ENCODE data around the gene CPD. TPM values are rescaled to one million over a fixed set of nuclear protein-coding genes. Genes with fewer than 3 reads are reported as not detected.
A peak's percentile ranks its signal among the peaks of the same experiment; 100 is the strongest.

The CPD gene
- total RNA-seq, 3 donors from 2014 or later (not counting 1 experiment from before 2014, with no cell fraction given), result 67.3 to 94.5 (median 85.9) TPM

GRCh38 chr17:30358055-30358760, 20.5 kb upstream of the CPD start:
- Mint-ChIP-seq H3K36me3 (peaks cover 8% of the 10 kb centered on the region), H3K27me3 (ENCODE audit: low read depth in 2 of 2) (no peaks in the 10 kb centered on the region), H3K9me3 (peaks cover 3% of the 10 kb centered on the region in 2 donors), H3K4me3 (no peak overlapping the region), H3K27ac (no peak overlapping the region), H3K4me1 (peaks cover 8 to 17% of the 10 kb centered on the region in 2 donors)
- H3K36me3 ChIP-seq (ENCODE audit: control insufficient read depth, insufficient read depth, low read length), result no peaks in the 10 kb centered on the region
- DNase-seq (no peak), ATAC-seq (no peak)
- peaks cover 3% of the 10 kb centered on the region for H3K9me3 ChIP-seq (ENCODE audit: control insufficient read depth, insufficient read depth, low read length)
- intact Hi-C loops (cut with micrococcal nuclease), result no loop called here
- no peak overlapping the region for H3K27ac ChIP-seq (ENCODE audit: low read length)
- WGBS (ENCODE audit: insufficient coverage), result 87% methylated on average over 3 of the region's 5 CpGs
- TF ChIP-seq CTCF (IDR thresholded peaks at IDR 0.05), result no peak
- H3K4me1 ChIP-seq (ENCODE audit: control insufficient read depth, insufficient read depth, low read length), result peaks cover 10% of the 10 kb centered on the region
- H3K27me3 ChIP-seq (ENCODE audit: control insufficient read depth, insufficient read depth, low read length), result no peaks in the 10 kb centered on the region
- no peak overlapping the region for H3K4me3 ChIP-seq (ENCODE audit: low read length)

GRCh38 chr17:30360086-30360808, 18.5 kb upstream of the CPD start:
- Mint-ChIP-seq H3K4me3 (no peak overlapping the region), H3K27me3 (ENCODE audit: low read depth in 2 of 2) (no peaks in the 10 kb centered on the region), H3K36me3 (peaks cover 8% of the 10 kb centered on the region), H3K9me3 (peaks cover 3% of the 10 kb centered on the region in 2 donors), H3K4me1 (peaks cover 22 to 25% of the 10 kb centered on the region in 2 donors), H3K27ac (no peak overlapping the region)
- no peak for ATAC-seq
- Histone ChIP-seq H3K4me3 (ENCODE audit: low read length) (no peak overlapping the region), H3K4me1 (ENCODE audit: control insufficient read depth, insufficient read depth, low read length) (peaks cover 28% of the 10 kb centered on the region), H3K9me3 (ENCODE audit: control insufficient read depth, insufficient read depth, low read length) (peaks cover 3% of the 10 kb centered on the region), H3K27ac (ENCODE audit: low read length) (no peak overlapping the region), H3K27me3 (ENCODE audit: control insufficient read depth, insufficient read depth, low read length) (no peaks in the 10 kb centered on the region), H3K36me3 (ENCODE audit: control insufficient read depth, insufficient read depth, low read length) (no peaks in the 10 kb centered on the region)
- TF ChIP-seq CTCF (IDR thresholded peaks at IDR 0.05), result no peak
- WGBS (ENCODE audit: insufficient coverage), result 79% methylated on average over 8 of the region's 8 CpGs
- intact Hi-C loops (cut with micrococcal nuclease), result loop anchor here (10.0 kb wide), 1 partner anchor 145 kb away; no protein-coding TSS in a partner anchor
- no peak for DNase-seq

DNA sequence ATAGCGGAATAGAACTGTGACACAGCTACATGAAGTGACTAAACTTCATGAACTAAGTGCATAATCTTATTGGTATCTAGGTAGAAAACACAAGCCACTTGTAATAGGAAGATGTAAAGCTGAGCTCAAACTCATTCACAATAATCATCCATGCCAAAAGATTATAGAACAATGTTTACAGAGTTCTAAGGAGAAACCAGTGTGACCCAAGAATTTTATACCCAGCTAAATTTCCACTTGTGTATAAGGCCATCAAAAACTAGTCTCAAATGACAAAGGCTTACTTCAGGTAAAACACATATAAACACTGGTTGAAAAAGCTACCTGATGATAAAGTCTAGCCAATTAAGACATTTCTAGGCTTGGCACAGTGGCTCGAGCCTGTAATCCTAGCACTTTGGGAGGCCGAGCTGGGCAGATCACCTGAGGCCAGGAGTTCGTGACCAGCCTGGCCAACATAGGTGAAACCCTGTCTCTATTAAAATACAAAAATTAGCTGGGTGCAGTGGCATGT, 16.9 kb upstream of the CPD start:
- intact Hi-C loops (cut with micrococcal nuclease), result loop anchor here (10.0 kb wide), 1 partner anchor 147 kb away; no protein-coding TSS in a partner anchor
- H3K4me3 ChIP-seq (ENCODE audit: low read length), result no peak overlapping the region
- H3K9me3 ChIP-seq (ENCODE audit: control insufficient read depth, insufficient read depth, low read length), result peaks cover 3% of the 10 kb centered on the region
- no peaks in the 10 kb centered on the region for H3K27me3 ChIP-seq (ENCODE audit: control insufficient read depth, insufficient read depth, low read length)
- DNase-seq (no peak), ATAC-seq (no peak)
- Mint-ChIP-seq H3K4me1 (peaks cover 37% of the 10 kb centered on the region in 2 donors), H3K4me3 (no peak overlapping the region), H3K27me3 (ENCODE audit: low read depth in 2 of 2) (no peaks in the 10 kb centered on the region), H3K27ac (peak overlapping the region in 1 of 2 donors; percentile 75), H3K9me3 (peaks cover 3% of the 10 kb centered on the region in 2 donors), H3K36me3 (peaks cover 8% of the 10 kb centered on the region)
- no peak for TF ChIP-seq CTCF (IDR thresholded peaks at IDR 0.05)
- H3K36me3 ChIP-seq (ENCODE audit: control insufficient read depth, insufficient read depth, low read length), result no peaks in the 10 kb centered on the region
- 96% methylated on average over 4 of the region's 4 CpGs for WGBS (ENCODE audit: insufficient coverage)
- H3K27ac ChIP-seq (ENCODE audit: low read length), result no peak overlapping the region
- peaks cover 30% of the 10 kb centered on the region for H3K4me1 ChIP-seq (ENCODE audit: control insufficient read depth, insufficient read depth, low read length)
